HT1080 (cell line): ENCODE data around the gene HSFX1. TPM values are rescaled to one million over a fixed set of nuclear protein-coding genes. Genes with fewer than 3 reads are reported as not detected.
"Not testable (repeated sequence)": the region's sequence is repeated elsewhere in the genome, so short reads cannot be mapped to it uniquely, and the experiment has no call there.

ENCODE experiments used
- DNase-seq: peaks from one replicate; pipeline ENCODE4 v3.0.0-alpha.2; 2015; ENCODE audit warnings: low read depth
- polyA plus RNA-seq, 2 experiments: library from polyadenylated mRNA; depleted of rRNA; stranded (reverse); fragments of >200 nt; gene quantifications; 2 replicates each; pipeline ENCODE4 v1.2.3, GENCODE V29; 2015
- total RNA-seq: library from RNA; depleted of rRNA; stranded (reverse); fragments of >200 nt; shearing (Covaris generic); gene quantifications from 2 replicates; pipeline ENCODE4 v1.2.3, GENCODE V29; 2014; rRNA removed

HSFX1 gene
- 0.19 and 0.70 TPM in 2 replicates for total RNA-seq
- 0.09 and 0.23 TPM in 2 replicates for polyA plus RNA-seq (2015; cell fraction: cytosol; rRNA removed)
- 0.55 and 0.73 TPM in 2 replicates for polyA plus RNA-seq (2015; cell fraction: nucleus; rRNA removed)

- DNase-seq = not testable (repeated sequence)
Observed at GRCh38 chrX:149773768-149774167, at the start of gene HSFX1. Gene HSFX1 (plus strand): TSS chrX:149774068. CDS start chrX:149774682, 614 bp downstream.

GRCh38 chrX:149727308-149727707 lies 46.6 kb upstream of the HSFX1 start:
- DNase-seq = not testable (repeated sequence)

GRCh38 chrX:149742269-149742668 lies 31.6 kb upstream of the HSFX1 start:
- not testable (repeated sequence) for DNase-seq

GRCh38 chrX:149746390-149747007 lies 27.4 kb upstream of the HSFX1 start:
- not testable (repeated sequence) for DNase-seq

- DNase-seq = no peak
Observed at GRCh38 chrX:149757206-149758067, 16.4 kb upstream of the HSFX1 start.

DNA sequence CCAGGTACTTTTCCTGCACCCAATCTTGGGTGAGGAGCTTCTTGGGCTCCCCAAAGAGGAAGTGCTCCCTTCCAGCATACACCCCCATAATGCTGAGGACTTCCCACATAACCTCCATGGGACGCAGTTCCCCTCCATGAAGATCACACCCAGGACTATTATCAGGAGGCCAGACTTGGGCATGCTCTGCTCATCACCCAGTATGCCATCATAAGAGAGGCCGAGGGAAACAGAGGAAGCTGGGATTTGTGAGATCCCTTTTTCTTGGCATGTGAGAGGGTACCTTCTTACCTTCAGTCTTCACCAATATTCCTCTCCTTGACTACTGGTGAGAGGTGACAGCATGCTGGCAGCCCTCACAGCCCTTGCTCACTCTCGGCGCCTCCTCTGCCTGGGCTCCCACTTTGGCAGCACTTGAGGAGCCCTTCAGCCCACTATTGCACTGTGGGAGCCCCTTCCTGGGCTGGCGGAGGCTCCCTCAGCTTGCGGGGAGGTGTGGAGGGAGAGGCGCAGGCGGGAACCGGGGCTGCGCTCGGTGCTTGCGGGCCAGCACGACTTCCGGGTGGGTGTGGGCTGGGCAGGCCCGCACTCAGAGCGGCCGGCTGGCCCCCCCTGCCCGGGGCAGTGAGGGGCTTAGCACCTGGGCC lies 15.7 kb upstream of the HSFX1 start:
- no peak for DNase-seq

DNA sequence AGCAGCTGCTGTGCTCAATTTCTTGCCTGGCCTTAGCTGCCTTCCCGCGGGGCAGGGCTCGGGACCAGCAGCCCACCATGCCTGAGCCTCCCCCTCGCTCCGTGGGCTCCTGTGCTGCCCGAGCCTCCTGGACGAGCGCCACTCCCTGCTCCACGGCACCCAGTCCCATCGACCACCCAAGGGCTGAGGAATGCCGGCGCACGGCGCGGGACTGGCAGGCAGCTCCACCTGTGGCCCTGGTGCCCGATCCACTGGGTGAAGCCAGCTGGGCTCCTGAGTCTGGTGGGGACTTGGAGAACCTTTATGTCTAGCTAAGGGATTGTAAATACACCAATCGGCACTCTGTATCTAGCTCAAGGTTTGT lies 15.2 kb upstream of the HSFX1 start:
- DNase-seq = not testable (repeated sequence)

- no peak for DNase-seq
Observed at GRCh38 chrX:149759824-149760223, 14.0 kb upstream of the HSFX1 start.

- no peak for DNase-seq
Observed at GRCh38 chrX:149760965-149761364, 12.9 kb upstream of the HSFX1 start.

DNA sequence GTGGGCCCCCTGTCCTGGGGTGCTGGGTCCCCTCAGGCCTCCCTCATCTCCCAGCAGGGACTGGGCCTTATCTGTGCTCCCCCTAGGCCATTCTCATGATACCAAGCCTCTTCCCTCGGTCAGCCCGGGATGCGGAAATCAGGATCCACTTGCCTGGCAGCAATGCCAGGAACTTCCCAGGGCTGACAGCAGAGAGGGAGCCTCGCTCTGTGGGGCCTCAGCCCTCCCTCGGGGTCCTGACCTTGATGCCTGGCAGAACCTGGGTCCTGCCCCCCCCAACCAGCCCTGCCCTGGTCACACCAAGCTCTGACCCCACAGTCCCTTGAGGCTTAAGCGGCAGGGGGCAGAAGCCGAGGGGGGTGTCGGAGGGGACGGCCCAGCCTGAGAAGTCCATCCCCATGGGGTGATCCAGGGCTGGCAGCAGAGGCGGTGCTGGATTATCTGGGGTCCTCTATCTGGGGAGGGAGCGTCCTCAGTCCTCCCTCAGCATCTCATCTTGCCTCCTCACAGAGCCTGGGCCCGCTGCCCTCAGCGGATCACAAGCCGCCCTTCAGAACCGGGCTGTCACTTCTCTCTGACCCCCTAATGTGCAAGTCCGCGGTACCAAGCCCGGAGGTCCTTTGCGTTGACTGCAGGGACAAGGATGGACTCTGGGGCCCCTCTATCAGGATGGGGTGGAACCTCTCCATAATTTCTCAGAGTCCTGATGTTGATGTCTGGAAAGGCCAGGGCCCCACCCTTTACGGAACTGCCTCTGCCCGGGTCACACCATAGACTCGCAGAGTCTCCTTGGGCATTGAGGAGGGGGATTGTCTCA lies 11.8 kb upstream of the HSFX1 start:
- DNase-seq = not testable (repeated sequence)

- no peak for DNase-seq
Observed at GRCh38 chrX:149762696-149763614, 10.9 kb upstream of the HSFX1 start.

DNA sequence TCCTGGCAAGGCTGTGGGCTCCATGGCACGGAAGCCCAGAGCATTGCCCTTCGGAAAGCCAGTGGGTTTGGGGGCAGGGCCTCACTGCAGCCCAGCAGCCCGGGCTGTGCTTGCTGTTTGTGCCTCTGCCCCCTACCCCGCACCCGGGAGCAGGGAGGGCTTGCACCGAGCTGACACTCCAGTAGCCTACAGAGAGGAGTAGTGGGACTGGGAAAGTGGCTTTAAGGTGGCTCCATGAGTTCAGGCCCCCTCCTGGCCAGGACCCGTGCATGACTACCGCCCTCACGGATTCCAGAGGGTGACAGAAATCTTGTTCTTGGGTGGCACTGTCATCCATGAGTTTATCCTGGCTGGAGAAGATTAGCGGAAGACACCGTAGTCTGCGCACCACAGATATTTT lies 3.5 kb upstream of the HSFX1 start:
- DNase-seq = not testable (repeated sequence)

GRCh38 chrX:149773026-149773425 lies 842 bp upstream of the HSFX1 start:
- DNase-seq = not testable (repeated sequence)

DNA sequence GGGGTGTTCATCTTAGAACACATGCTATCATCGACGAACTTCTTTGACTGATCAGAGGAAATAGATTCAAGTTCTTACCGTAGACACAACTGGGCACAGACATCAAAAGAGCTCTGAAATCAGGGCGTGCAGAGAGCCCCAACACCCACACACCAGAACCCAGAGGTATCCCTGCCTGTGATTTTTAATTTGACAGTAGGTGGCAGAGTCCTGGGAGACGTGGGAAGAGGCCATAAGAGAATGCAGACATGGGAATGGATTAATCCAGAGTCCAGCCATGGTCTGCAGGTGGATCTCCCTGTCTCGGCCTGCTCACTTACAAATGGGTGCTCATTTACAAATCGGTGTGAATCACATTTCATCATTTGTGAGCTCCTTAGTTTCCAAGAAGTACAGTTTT lies 4.1 kb downstream of the HSFX1 start:
- not testable (repeated sequence) for DNase-seq

GRCh38 chrX:149781727-149782126 lies 7.9 kb downstream of the HSFX1 start, which contains the start of gene MAGEA9:
Gene MAGEA9 (plus strand): TSS chrX:149781930. CDS start chrX:149786211, 4,281 bp downstream.
- not testable (repeated sequence) for DNase-seq

DNA sequence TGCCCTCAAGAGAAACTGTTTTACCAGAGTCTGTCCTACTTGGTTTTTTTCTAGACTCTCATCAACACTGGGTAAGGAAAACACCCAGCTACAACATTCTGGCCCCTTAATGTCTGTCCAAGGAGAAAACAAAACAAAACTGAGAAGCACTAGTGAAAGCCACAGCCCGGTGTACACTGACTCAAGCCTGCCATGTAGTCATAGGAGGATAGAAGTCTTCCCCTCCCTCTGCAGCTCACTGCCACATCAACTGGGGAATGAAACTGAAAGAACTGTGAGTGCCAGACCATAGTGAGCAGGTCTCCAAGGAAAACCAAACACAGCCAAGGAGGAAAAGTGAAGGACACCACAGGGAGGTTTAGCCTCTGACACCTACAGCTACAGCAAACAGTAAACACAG lies 21.7 kb downstream of the HSFX1 start:
- DNase-seq = not testable (repeated sequence)

DNA sequence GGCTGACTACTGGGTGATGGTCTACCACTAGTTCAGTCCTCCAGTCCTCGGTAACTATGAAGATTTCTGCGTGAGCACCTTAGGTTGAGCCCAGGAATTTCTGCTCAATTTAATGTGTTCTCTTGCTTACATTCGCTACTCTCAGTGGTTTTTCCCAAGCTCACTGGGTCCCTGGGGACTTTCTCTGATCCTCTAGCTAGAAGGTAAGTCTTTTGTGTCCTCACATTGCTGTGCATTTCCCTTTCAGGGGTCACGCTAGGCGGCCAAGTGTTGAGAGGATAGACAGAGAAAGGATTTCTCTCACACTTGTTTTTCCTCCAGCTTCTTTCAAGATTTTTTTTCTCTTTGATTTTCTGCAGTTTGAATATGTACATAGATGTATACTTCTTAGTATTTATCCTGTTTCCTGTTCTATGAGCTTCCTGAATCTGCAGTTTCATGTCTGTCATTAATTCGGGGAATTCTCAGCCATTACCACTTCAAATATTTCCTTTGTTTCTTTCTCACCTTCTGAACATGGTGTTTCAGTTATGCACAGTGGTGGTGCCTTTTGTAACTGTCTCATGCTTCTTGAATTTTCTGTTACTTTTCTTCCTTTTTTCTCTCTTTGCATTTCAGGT lies 25.3 kb downstream of the HSFX1 start:
- no peak for DNase-seq

- no peak for DNase-seq
Observed at GRCh38 chrX:149799938-149800337, 26.1 kb downstream of the HSFX1 start.

DNA sequence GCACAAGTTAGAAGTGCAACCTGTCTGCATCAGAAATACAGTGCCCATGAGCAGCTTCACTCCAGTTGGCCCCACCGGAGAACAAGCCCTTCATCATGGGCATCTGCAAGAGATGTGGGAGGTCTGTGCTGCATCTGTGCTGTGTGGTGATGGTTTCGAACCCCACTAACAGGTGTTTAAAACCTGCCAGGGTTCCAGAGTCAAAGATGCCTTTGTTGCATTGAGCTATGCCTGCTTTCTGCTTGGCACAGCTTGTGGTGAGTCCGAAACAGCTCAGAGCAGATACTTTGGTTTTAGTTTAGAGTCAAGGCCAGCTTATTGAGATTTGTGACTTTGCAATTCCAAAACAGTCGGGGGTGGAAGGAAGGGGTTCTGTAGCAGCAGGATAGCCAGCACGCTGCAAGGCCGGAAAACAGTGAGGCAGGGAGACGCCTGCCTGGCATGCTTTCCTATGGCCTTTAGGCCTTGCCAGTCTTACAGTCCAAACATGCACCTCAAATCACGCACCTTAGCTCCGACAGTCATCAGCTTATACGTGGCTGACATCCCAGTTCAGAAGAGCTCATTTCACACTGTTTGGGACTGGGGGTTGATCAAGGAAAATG lies 29.7 kb downstream of the HSFX1 start:
- no peak for DNase-seq
